HL-60 (cell line): ENCODE results near the gene SUPT7L.

ENCODE experiments used
- DNase-seq, 2 experiments: peaks; one replicate each; pipeline ENCODE4 v3.0.0-alpha.2; 2010 to 2020; ENCODE audit warnings: low read depth in 1 of 2, low spot score in 1 of 2
- H3K27ac ChIP-seq: fragments of 250-450 bp; sonication (Bioruptor Pico); replicated peaks from 2 replicates; pipeline ENCODE4 v1.5.1; 2020; ENCODE audit warnings: mild to moderate bottlenecking, moderate library complexity
- H3K27me3 ChIP-seq: fragments of 250-450 bp; sonication (Bioruptor Pico); 2 replicates; pipeline ENCODE4 v1.5.1; 2021; ENCODE audit warnings: mild to moderate bottlenecking, moderate library complexity; ENCODE audit not compliant: insufficient read depth, poor library complexity, severe bottlenecking
- H3K4me3 ChIP-seq: replicated peaks from 2 replicates; pipeline ENCODE4 v1.5.1; 2011; ENCODE audit warnings: mild to moderate bottlenecking, control low read depth, low read length; ENCODE audit not compliant: insufficient read depth
- CTCF ChIP-seq: IDR thresholded peaks from one replicate; pipeline ENCODE4 v1.5.1; 2011; ENCODE audit warnings: low read length, control low read depth, inconsistent platforms; ENCODE audit not compliant: insufficient read depth
- GABPA ChIP-seq: IDR thresholded peaks from 2 replicates; pipeline ENCODE4 v1.6.1; 2012; ENCODE audit warnings: low read depth
- POLR2AphosphoS5 ChIP-seq: IDR thresholded peaks from 2 replicates; pipeline ENCODE4 v1.6.1; 2012; ENCODE audit warnings: low read depth
- REST ChIP-seq: IDR thresholded peaks from 2 replicates; pipeline ENCODE4 v1.6.1; 2012; ENCODE audit warnings: low read depth; ENCODE audit not compliant: insufficient replicate concordance
- SPI1 ChIP-seq: IDR thresholded peaks from 2 replicates; pipeline ENCODE4 v1.6.1; 2012; ENCODE audit warnings: low read depth, mild to moderate bottlenecking, borderline replicate concordance

SUPT7L gene

GRCh38 chr2:27655155-27655951 is 8.1 kb downstream of the SUPT7L start:
- no peak for TF ChIP-seq CTCF
- TF ChIP-seq SPI1, result no peak
- no peak for TF ChIP-seq REST
- H3K27me3 ChIP-seq, result no peaks in the 10 kb centered on the region
- no peak for DNase-seq
- no peak overlapping the region for H3K27ac ChIP-seq
- no peak overlapping the region for H3K4me3 ChIP-seq

GRCh38 chr2:27653397-27653796 is 10.0 kb downstream of the SUPT7L start:
- TF ChIP-seq POLR2AphosphoS5, result no peak
- no peak for TF ChIP-seq SPI1
- TF ChIP-seq CTCF, result no peak
- no peak for TF ChIP-seq REST
- TF ChIP-seq GABPA, result no peak

GRCh38 chr2:27652790-27653189 is 10.6 kb downstream of the SUPT7L start:
- TF ChIP-seq POLR2AphosphoS5 (no peak), CTCF (no peak), SPI1 (no peak), GABPA (no peak), REST (no peak)

More at GRCh38 chr2:27653397-27653796, 10.0 kb downstream of the SUPT7L start:
- no peak overlapping the region for H3K27ac ChIP-seq
- DNase-seq, result no peak
- no peaks in the 10 kb centered on the region for H3K27me3 ChIP-seq
- no peak overlapping the region for H3K4me3 ChIP-seq

More at GRCh38 chr2:27652790-27653189, 10.6 kb downstream of the SUPT7L start:
- DNase-seq, result no peak
- Histone ChIP-seq H3K27ac (no peak overlapping the region), H3K4me3 (no peak overlapping the region), H3K27me3 (no peaks in the 10 kb centered on the region)
